ENCODE measurements around the gene POFUT1.

Gene POFUT1

GRCh38 chr20:32215729-32216128, 8.0 kb downstream of the POFUT1 start:
- H3K4me3 ChIP-seq = no peak overlapping the region
- H3K9me3 ChIP-seq = no peaks in the 10 kb centered on the region
- DNase-seq = no peak
- peaks cover 43 to 95% (median 52%) of the 10 kb centered on the region in 3 donors for H3K36me3 ChIP-seq
- intact Hi-C loops (cut with DNase I; ENCODE audit: low total_unique reads) = loop anchor here (10.0 kb wide), 1 partner anchor 259 kb away; no protein-coding TSS in a partner anchor
- H3K4me1 ChIP-seq = no peaks in the 10 kb centered on the region
- no peak overlapping the region for H3K27ac ChIP-seq
- no peaks in the 10 kb centered on the region for H3K27me3 ChIP-seq
- TF ChIP-seq CTCF (IDR thresholded peaks at IDR 0.05) = no peak

GRCh38 chr20:32216179-32217142, 8.8 kb downstream of the POFUT1 start:
- H3K36me3 ChIP-seq = peaks cover 47 to 96% (median 55%) of the 10 kb centered on the region in 3 donors
- no peaks in the 10 kb centered on the region for H3K9me3 ChIP-seq
- TF ChIP-seq CTCF (IDR thresholded peaks at IDR 0.05) = no peak
- H3K27me3 ChIP-seq = no peaks in the 10 kb centered on the region
- DNase-seq = no peak
- intact Hi-C loops (cut with DNase I; ENCODE audit: low total_unique reads) = loop anchor here (10.0 kb wide), 1 partner anchor 258 kb away; no protein-coding TSS in a partner anchor
- no peak overlapping the region for H3K27ac ChIP-seq
- H3K4me1 ChIP-seq = no peaks in the 10 kb centered on the region
- no peak overlapping the region for H3K4me3 ChIP-seq

GRCh38 chr20:32218156-32218900, 10.6 kb downstream of the POFUT1 start:
- Histone ChIP-seq H3K36me3 (peaks cover 50 to 97% (median 68%) of the 10 kb centered on the region in 3 donors), H3K27ac (no peak overlapping the region), H3K27me3 (no peaks in the 10 kb centered on the region), H3K9me3 (no peaks in the 10 kb centered on the region), H3K4me1 (no peaks in the 10 kb centered on the region), H3K4me3 (no peak overlapping the region)
- TF ChIP-seq CTCF (IDR thresholded peaks at IDR 0.05) = no peak
- intact Hi-C loops (cut with DNase I; ENCODE audit: low total_unique reads) = loop anchor here (10.0 kb wide), 1 partner anchor 256 kb away; no protein-coding TSS in a partner anchor
- no peak for DNase-seq

GRCh38 chr20:32224463-32224862, 16.8 kb downstream of the POFUT1 start:
- H3K9me3 ChIP-seq = no peaks in the 10 kb centered on the region
- no peak for TF ChIP-seq CTCF (IDR thresholded peaks at IDR 0.05)
- no peak overlapping the region for H3K4me3 ChIP-seq
- intact Hi-C loops (cut with DNase I; ENCODE audit: low total_unique reads) = no loop called here
- no peaks in the 10 kb centered on the region for H3K4me1 ChIP-seq
- H3K36me3 ChIP-seq = peaks cover 25 to 93% (median 58%) of the 10 kb centered on the region in 3 donors
- DNase-seq = no peak
- H3K27me3 ChIP-seq = no peaks in the 10 kb centered on the region
- no peak overlapping the region for H3K27ac ChIP-seq

GRCh38 chr20:32226391-32226790, 18.7 kb downstream of the POFUT1 start:
- Histone ChIP-seq H3K9me3 (no peaks in the 10 kb centered on the region), H3K36me3 (peaks cover 34 to 92% (median 66%) of the 10 kb centered on the region in 3 donors), H3K27me3 (no peaks in the 10 kb centered on the region), H3K27ac (no peak overlapping the region), H3K4me1 (no peaks in the 10 kb centered on the region), H3K4me3 (no peak overlapping the region)
- no peak for DNase-seq
- intact Hi-C loops (cut with DNase I; ENCODE audit: low total_unique reads) = no loop called here
- TF ChIP-seq CTCF (IDR thresholded peaks at IDR 0.05) = no peak
